Measurements from ENCODE around the gene MAST3. TPM values are rescaled to one million over a fixed set of nuclear protein-coding genes. Genes with fewer than 3 reads are reported as not detected.

Gene MAST3
- total and polyA plus RNA-seq, 2 of the 8 experiments (the other 6 are each of a cell fraction or from before 2014, with no cell fraction given), result 3.4 to 9.0 TPM

DNA sequence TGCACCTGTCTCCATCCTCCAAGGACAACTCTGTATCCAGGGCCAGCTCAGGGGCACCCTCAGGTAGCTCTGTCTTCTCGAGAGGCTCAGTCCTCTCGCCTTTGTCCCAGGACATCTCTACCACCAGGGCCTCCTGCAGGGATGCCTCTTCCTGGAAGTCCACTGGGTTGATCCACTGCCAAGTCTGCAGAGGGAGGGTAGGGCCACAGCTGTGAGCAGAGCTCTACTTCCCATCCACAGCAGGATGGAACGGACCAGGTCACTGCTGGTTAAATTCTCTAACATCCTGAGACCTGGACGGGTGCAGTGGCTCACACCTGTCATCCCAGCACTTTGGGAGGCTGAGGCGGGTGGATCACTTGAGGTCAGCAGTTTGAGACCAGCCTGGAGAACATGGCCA lies 37.7 kb upstream of the MAST3 start (continued):
- TF ChIP-seq, protein P1, sequence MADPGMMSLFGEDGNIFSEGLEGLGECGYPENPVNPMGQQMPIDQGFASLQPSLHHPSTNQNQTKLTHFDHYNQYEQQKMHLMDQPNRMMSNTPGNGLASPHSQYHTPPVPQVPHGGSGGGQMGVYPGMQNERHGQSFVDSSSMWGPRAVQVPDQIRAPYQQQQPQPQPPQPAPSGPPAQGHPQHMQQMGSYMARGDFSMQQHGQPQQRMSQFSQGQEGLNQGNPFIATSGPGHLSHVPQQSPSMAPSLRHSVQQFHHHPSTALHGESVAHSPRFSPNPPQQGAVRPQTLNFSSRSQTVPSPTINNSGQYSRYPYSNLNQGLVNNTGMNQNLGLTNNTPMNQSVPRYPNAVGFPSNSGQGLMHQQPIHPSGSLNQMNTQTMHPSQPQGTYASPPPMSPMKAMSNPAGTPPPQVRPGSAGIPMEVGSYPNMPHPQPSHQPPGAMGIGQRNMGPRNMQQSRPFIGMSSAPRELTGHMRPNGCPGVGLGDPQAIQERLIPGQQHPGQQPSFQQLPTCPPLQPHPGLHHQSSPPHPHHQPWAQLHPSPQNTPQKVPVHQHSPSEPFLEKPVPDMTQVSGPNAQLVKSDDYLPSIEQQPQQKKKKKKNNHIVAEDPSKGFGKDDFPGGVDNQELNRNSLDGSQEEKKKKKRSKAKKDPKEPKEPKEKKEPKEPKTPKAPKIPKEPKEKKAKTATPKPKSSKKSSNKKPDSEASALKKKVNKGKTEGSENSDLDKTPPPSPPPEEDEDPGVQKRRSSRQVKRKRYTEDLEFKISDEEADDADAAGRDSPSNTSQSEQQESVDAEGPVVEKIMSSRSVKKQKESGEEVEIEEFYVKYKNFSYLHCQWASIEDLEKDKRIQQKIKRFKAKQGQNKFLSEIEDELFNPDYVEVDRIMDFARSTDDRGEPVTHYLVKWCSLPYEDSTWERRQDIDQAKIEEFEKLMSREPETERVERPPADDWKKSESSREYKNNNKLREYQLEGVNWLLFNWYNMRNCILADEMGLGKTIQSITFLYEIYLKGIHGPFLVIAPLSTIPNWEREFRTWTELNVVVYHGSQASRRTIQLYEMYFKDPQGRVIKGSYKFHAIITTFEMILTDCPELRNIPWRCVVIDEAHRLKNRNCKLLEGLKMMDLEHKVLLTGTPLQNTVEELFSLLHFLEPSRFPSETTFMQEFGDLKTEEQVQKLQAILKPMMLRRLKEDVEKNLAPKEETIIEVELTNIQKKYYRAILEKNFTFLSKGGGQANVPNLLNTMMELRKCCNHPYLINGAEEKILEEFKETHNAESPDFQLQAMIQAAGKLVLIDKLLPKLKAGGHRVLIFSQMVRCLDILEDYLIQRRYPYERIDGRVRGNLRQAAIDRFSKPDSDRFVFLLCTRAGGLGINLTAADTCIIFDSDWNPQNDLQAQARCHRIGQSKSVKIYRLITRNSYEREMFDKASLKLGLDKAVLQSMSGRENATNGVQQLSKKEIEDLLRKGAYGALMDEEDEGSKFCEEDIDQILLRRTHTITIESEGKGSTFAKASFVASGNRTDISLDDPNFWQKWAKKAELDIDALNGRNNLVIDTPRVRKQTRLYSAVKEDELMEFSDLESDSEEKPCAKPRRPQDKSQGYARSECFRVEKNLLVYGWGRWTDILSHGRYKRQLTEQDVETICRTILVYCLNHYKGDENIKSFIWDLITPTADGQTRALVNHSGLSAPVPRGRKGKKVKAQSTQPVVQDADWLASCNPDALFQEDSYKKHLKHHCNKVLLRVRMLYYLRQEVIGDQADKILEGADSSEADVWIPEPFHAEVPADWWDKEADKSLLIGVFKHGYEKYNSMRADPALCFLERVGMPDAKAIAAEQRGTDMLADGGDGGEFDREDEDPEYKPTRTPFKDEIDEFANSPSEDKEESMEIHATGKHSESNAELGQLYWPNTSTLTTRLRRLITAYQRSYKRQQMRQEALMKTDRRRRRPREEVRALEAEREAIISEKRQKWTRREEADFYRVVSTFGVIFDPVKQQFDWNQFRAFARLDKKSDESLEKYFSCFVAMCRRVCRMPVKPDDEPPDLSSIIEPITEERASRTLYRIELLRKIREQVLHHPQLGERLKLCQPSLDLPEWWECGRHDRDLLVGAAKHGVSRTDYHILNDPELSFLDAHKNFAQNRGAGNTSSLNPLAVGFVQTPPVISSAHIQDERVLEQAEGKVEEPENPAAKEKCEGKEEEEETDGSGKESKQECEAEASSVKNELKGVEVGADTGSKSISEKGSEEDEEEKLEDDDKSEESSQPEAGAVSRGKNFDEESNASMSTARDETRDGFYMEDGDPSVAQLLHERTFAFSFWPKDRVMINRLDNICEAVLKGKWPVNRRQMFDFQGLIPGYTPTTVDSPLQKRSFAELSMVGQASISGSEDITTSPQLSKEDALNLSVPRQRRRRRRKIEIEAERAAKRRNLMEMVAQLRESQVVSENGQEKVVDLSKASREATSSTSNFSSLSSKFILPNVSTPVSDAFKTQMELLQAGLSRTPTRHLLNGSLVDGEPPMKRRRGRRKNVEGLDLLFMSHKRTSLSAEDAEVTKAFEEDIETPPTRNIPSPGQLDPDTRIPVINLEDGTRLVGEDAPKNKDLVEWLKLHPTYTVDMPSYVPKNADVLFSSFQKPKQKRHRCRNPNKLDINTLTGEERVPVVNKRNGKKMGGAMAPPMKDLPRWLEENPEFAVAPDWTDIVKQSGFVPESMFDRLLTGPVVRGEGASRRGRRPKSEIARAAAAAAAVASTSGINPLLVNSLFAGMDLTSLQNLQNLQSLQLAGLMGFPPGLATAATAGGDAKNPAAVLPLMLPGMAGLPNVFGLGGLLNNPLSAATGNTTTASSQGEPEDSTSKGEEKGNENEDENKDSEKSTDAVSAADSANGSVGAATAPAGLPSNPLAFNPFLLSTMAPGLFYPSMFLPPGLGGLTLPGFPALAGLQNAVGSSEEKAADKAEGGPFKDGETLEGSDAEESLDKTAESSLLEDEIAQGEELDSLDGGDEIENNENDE (IDR thresholded peaks at IDR 0.05; ENCODE audit: insufficient replicate concordance, low read length), result no peak
- TF ChIP-seq, protein P2, sequence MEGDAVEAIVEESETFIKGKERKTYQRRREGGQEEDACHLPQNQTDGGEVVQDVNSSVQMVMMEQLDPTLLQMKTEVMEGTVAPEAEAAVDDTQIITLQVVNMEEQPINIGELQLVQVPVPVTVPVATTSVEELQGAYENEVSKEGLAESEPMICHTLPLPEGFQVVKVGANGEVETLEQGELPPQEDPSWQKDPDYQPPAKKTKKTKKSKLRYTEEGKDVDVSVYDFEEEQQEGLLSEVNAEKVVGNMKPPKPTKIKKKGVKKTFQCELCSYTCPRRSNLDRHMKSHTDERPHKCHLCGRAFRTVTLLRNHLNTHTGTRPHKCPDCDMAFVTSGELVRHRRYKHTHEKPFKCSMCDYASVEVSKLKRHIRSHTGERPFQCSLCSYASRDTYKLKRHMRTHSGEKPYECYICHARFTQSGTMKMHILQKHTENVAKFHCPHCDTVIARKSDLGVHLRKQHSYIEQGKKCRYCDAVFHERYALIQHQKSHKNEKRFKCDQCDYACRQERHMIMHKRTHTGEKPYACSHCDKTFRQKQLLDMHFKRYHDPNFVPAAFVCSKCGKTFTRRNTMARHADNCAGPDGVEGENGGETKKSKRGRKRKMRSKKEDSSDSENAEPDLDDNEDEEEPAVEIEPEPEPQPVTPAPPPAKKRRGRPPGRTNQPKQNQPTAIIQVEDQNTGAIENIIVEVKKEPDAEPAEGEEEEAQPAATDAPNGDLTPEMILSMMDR (IDR thresholded peaks at IDR 0.05; ENCODE audit: control extremely low read depth in 1 of 3, insufficient read depth in 1 of 3, low read depth in 1 of 3, low read length in 3 of 3), result no peak
- TF ChIP-seq POLR2AphosphoS5 (IDR thresholded peaks at IDR 0.05; ENCODE audit: low read depth, low read length) (no peak), SRF (IDR thresholded peaks at IDR 0.05; ENCODE audit: low read depth, low read length) (no peak), RBBP5 (IDR thresholded peaks at IDR 0.05; ENCODE audit: borderline replicate concordance, low read depth, low read length) (no peak), POU5F1 (IDR thresholded peaks at IDR 0.05; ENCODE audit: low read depth, low read length) (no peak)
- TF ChIP-seq, protein P3, sequence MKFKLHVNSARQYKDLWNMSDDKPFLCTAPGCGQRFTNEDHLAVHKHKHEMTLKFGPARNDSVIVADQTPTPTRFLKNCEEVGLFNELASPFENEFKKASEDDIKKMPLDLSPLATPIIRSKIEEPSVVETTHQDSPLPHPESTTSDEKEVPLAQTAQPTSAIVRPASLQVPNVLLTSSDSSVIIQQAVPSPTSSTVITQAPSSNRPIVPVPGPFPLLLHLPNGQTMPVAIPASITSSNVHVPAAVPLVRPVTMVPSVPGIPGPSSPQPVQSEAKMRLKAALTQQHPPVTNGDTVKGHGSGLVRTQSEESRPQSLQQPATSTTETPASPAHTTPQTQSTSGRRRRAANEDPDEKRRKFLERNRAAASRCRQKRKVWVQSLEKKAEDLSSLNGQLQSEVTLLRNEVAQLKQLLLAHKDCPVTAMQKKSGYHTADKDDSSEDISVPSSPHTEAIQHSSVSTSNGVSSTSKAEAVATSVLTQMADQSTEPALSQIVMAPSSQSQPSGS (IDR thresholded peaks at IDR 0.05; ENCODE audit: low read length), result no peak

All from H1 (cell line).